MM.1S (cell line): ENCODE results near the gene TECTB.

Experiments
- DNase-seq: peaks from one replicate; pipeline ENCODE4 v3.0.0-alpha.2; 2015
- H2AFZ ChIP-seq: fragments of 300-600 bp; sonication (generic); 2 replicates; pipeline ENCODE4 v1.6.0; 2016; ENCODE audit warnings: antibody characterized with exemption, low read length
- H3F3A ChIP-seq: fragments of 300-600 bp; sonication (generic); 2 replicates; pipeline ENCODE4 v1.6.1; 2016; ENCODE audit warnings: mild to moderate bottlenecking, antibody characterized with exemption, low read length, moderate library complexity, mixed read lengths; ENCODE audit not compliant: insufficient read depth
- H3K27ac ChIP-seq: fragments of 300-600 bp; sonication (generic); 2 replicates; pipeline ENCODE4 v1.5.1; 2016; ENCODE audit warnings: mild to moderate bottlenecking, low read length
- H3K27me3 ChIP-seq: fragments of 300-600 bp; sonication (generic); replicated peaks from 2 replicates; pipeline ENCODE4 v1.6.0; 2016; ENCODE audit warnings: low read length; ENCODE audit not compliant: insufficient read depth
- H3K36me3 ChIP-seq: fragments of 300-600 bp; sonication (generic); replicated peaks from 2 replicates; pipeline ENCODE4 v1.6.1; 2016; ENCODE audit warnings: mild to moderate bottlenecking, low read length, mixed read lengths; ENCODE audit not compliant: insufficient read depth
- H3K4me1 ChIP-seq: fragments of 300-600 bp; sonication (generic); 2 replicates; pipeline ENCODE4 v1.6.1; 2016; ENCODE audit warnings: low read length, mixed read lengths
- H3K4me2 ChIP-seq: fragments of 300-600 bp; sonication (generic); 2 replicates; pipeline ENCODE4 v1.6.0; 2016; ENCODE audit warnings: low read depth, low read length
- H3K4me3 ChIP-seq: fragments of 300-600 bp; sonication (generic); 2 replicates; pipeline ENCODE4 v1.5.1; 2016; ENCODE audit warnings: low read length, mixed read lengths
- H3K79me2 ChIP-seq: fragments of 300-600 bp; sonication (generic); 2 replicates; pipeline ENCODE4 v1.6.1; 2016; ENCODE audit warnings: mixed run types, low read length, mixed read lengths
- H3K9ac ChIP-seq: fragments of 300-600 bp; sonication (generic); 2 replicates; pipeline ENCODE4 v1.6.1; 2016; ENCODE audit warnings: low read length, mixed read lengths
- H3K9me2 ChIP-seq: fragments of 300-600 bp; sonication (generic); replicated peaks from 2 replicates; pipeline ENCODE4 v1.6.1; 2016; ENCODE audit warnings: mild to moderate bottlenecking, low read length, mixed read lengths; ENCODE audit not compliant: insufficient read depth
- H3K9me3 ChIP-seq: fragments of 300-600 bp; sonication (generic); replicated peaks from 2 replicates; pipeline ENCODE4 v1.6.1; 2016; ENCODE audit warnings: mild to moderate bottlenecking, low read length, mixed read lengths; ENCODE audit not compliant: insufficient read depth
- H4K20me1 ChIP-seq: fragments of 300-600 bp; sonication (generic); 2 replicates; pipeline ENCODE4 v1.6.1; 2016; ENCODE audit warnings: mild to moderate bottlenecking, low read length, moderate library complexity, mixed read lengths; ENCODE audit not compliant: insufficient read depth
- EZH2 ChIP-seq: fragments of 300-600 bp; sonication (generic); optimal IDR thresholded peaks from 2 replicates; pipeline ENCODE3; 2017; ENCODE audit warnings: low read depth, mild to moderate bottlenecking, antibody characterized with exemption, low read length, mixed read lengths
- EZH2phosphoT487 ChIP-seq: fragments of 300-600 bp; sonication (generic); IDR thresholded peaks from 2 replicates; pipeline ENCODE4 v1.6.1; 2018; ENCODE audit warnings: antibody characterized with exemption, low read length
- TF ChIP-seq, protein P1 (sequence below): fragments of 300-600 bp; sonication (generic); IDR thresholded peaks from 2 replicates; pipeline ENCODE4 v1.5.1; 2016; ENCODE audit warnings: antibody characterized with exemption, low read length, mixed read lengths

The TECTB gene

DNA sequence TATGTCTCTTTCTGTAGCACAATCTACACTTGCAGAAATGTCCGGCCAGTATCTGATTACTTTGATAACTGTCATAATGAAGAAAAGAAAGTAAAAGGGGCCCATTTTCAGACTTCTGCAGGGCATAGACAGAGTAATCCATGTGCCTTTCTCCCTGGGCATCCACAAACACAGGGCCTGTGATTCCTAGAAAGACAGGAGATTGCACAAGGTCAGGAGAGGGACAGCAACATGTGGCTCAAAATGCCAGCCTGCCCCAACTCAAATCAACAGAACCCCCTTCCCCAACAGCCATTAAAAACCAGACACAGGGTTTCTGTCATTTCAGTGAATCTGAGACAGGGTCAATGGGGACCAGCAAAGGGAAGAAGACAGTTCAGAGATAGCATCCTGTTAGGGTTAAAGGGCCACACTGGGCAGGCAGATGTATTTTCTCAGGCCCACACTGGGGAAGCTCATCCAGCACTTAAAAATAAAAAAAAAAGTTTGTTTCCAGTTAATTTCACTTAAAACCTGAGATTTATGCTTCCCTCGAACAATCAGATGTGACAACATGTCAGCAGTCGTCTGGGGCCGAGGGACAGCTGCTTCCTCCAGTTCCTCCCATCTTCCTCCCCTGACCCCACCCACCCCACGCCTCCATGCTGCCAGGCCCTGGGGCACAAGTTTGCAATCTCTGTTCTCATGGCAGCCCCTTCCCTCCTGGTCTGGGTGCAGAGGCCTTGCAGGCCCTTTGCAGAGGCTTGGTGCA is 60.0 kb downstream of the TECTB start:
- Histone ChIP-seq H3K4me3 (no peak overlapping the region), H3K4me2 (no peak overlapping the region), H2AFZ (no peak overlapping the region), H3K4me1 (no peaks in the 10 kb centered on the region), H3K9ac (no peak overlapping the region), H3K9me2 (no peaks in the 10 kb centered on the region), H3K79me2 (no peaks in the 10 kb centered on the region), H3K9me3 (no peaks in the 10 kb centered on the region), H3K36me3 (no peaks in the 10 kb centered on the region), H3K27me3 (no peaks in the 10 kb centered on the region), H4K20me1 (no peaks in the 10 kb centered on the region), H3F3A (no peaks in the 10 kb centered on the region), H3K27ac (no peak overlapping the region)
- TF ChIP-seq EZH2phosphoT487 (no peak), EZH2 (no peak)
- TF ChIP-seq, protein P1, sequence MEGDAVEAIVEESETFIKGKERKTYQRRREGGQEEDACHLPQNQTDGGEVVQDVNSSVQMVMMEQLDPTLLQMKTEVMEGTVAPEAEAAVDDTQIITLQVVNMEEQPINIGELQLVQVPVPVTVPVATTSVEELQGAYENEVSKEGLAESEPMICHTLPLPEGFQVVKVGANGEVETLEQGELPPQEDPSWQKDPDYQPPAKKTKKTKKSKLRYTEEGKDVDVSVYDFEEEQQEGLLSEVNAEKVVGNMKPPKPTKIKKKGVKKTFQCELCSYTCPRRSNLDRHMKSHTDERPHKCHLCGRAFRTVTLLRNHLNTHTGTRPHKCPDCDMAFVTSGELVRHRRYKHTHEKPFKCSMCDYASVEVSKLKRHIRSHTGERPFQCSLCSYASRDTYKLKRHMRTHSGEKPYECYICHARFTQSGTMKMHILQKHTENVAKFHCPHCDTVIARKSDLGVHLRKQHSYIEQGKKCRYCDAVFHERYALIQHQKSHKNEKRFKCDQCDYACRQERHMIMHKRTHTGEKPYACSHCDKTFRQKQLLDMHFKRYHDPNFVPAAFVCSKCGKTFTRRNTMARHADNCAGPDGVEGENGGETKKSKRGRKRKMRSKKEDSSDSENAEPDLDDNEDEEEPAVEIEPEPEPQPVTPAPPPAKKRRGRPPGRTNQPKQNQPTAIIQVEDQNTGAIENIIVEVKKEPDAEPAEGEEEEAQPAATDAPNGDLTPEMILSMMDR, result no peak
- DNase-seq, result no peak

DNA sequence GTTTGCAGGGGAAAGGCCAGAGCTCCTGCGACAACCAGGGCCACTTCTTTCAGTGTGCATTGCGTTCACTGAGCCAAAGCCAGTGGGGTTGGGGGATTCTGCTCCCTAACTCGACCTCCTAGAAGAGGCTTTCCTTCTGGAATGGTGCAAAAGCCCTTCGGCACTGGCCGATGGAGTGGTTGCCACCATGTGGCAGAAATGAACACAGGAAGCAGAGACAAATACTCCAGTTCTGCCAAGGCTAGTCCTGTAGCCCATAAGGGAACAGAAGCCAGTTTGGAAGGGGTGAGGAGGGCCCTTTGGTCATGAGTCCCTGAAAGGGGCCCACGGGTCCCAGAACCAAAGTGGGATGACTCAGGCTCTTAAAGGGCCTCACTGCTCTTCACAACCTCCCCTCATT is 61.1 kb downstream of the TECTB start:
- H3K4me3 ChIP-seq, result no peak overlapping the region
- no peaks in the 10 kb centered on the region for H3F3A ChIP-seq
- no peaks in the 10 kb centered on the region for H3K4me1 ChIP-seq
- no peak overlapping the region for H3K4me2 ChIP-seq
- no peaks in the 10 kb centered on the region for H3K27me3 ChIP-seq
- H3K36me3 ChIP-seq, result no peaks in the 10 kb centered on the region
- no peaks in the 10 kb centered on the region for H4K20me1 ChIP-seq
- no peaks in the 10 kb centered on the region for H3K9me3 ChIP-seq
- H3K9ac ChIP-seq, result no peak overlapping the region
- H2AFZ ChIP-seq, result no peak overlapping the region
- no peaks in the 10 kb centered on the region for H3K9me2 ChIP-seq
- H3K27ac ChIP-seq, result no peak overlapping the region
- H3K79me2 ChIP-seq, result no peaks in the 10 kb centered on the region
- DNase-seq, result no peak
- TF ChIP-seq, protein P1, result no peak
- TF ChIP-seq EZH2phosphoT487 (no peak), EZH2 (no peak)

DNA sequence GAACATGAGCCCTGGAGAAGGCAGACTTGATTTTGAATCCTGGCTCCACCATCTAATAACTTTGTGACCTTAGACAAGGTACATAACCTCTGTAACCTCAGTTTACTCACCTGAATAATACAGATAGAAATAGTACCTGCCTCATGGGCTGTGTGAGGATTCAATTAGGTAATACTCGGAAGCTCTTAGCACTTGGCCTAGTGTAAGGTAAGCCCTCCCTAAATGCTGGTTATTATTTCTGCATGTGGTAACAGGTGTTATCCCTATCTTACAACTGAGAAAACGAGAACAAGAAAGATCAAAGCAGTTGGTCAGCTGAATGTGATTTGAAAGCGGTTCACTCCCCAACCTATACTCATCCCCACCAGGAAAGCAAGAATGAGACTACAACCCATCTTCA is 62.0 kb downstream of the TECTB start:
- no peaks in the 10 kb centered on the region for H3K79me2 ChIP-seq
- H3K4me1 ChIP-seq, result no peaks in the 10 kb centered on the region
- no peaks in the 10 kb centered on the region for H3K27me3 ChIP-seq
- TF ChIP-seq EZH2phosphoT487 (no peak), EZH2 (no peak)
- TF ChIP-seq, protein P1, result no peak
- no peak overlapping the region for H3K27ac ChIP-seq
- no peaks in the 10 kb centered on the region for H3K36me3 ChIP-seq
- no peaks in the 10 kb centered on the region for H3K9me3 ChIP-seq
- H3K9ac ChIP-seq, result no peak overlapping the region
- H3K4me3 ChIP-seq, result no peak overlapping the region
- H2AFZ ChIP-seq, result no peak overlapping the region
- H3K4me2 ChIP-seq, result no peak overlapping the region
- H3K9me2 ChIP-seq, result no peaks in the 10 kb centered on the region
- DNase-seq, result no peak
- no peaks in the 10 kb centered on the region for H4K20me1 ChIP-seq
- no peaks in the 10 kb centered on the region for H3F3A ChIP-seq
